GM06990 (cell line): ENCODE measurements around the gene TRA2A.

ENCODE experiments used
- DNase-seq: peaks from one replicate; pipeline ENCODE4 v3.0.0-alpha.2; 2011; ENCODE audit not compliant: insufficient read length; ENCODE audit errors: extremely low read depth
- H3K27me3 ChIP-seq: replicated peaks from 2 replicates; pipeline ENCODE4 v1.6.0; 2011; ENCODE audit warnings: low read length; ENCODE audit not compliant: control insufficient read depth, insufficient read depth
- H3K36me3 ChIP-seq: 2 replicates; pipeline ENCODE4 v1.5.1; 2011; ENCODE audit warnings: low read length; ENCODE audit not compliant: control insufficient read depth, insufficient read depth
- H3K4me3 ChIP-seq: replicated peaks from 2 replicates; pipeline ENCODE4 v1.5.1; 2011; ENCODE audit warnings: low read depth, mild to moderate bottlenecking, control low read depth, low read length
- TF ChIP-seq, protein P1 (sequence below): IDR thresholded peaks from 2 replicates; pipeline ENCODE4 v1.5.1; 2011; ENCODE audit warnings: low read length, control low read depth, mild to moderate bottlenecking, inconsistent platforms; ENCODE audit not compliant: insufficient read depth, poor library complexity, severe bottlenecking

TRA2A gene

GRCh38 chr7:23477962-23478866 is 53.6 kb downstream of the TRA2A start:
- TF ChIP-seq, protein P1, sequence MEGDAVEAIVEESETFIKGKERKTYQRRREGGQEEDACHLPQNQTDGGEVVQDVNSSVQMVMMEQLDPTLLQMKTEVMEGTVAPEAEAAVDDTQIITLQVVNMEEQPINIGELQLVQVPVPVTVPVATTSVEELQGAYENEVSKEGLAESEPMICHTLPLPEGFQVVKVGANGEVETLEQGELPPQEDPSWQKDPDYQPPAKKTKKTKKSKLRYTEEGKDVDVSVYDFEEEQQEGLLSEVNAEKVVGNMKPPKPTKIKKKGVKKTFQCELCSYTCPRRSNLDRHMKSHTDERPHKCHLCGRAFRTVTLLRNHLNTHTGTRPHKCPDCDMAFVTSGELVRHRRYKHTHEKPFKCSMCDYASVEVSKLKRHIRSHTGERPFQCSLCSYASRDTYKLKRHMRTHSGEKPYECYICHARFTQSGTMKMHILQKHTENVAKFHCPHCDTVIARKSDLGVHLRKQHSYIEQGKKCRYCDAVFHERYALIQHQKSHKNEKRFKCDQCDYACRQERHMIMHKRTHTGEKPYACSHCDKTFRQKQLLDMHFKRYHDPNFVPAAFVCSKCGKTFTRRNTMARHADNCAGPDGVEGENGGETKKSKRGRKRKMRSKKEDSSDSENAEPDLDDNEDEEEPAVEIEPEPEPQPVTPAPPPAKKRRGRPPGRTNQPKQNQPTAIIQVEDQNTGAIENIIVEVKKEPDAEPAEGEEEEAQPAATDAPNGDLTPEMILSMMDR, result no peak
- Histone ChIP-seq H3K4me3 (no peak overlapping the region), H3K27me3 (no peaks in the 10 kb centered on the region), H3K36me3 (no peaks in the 10 kb centered on the region)
- no peak for DNase-seq

- DNase-seq, result no peak
- Histone ChIP-seq H3K36me3 (no peaks in the 10 kb centered on the region), H3K4me3 (no peak overlapping the region), H3K27me3 (no peaks in the 10 kb centered on the region)
- TF ChIP-seq, protein P1, result no peak
Measured at GRCh38 chr7:23477157-23477499, 54.7 kb downstream of the TRA2A start.

- Histone ChIP-seq H3K36me3 (no peaks in the 10 kb centered on the region), H3K4me3 (no peak overlapping the region), H3K27me3 (no peaks in the 10 kb centered on the region)
- TF ChIP-seq, protein P1, result no peak
- DNase-seq, result no peak
Measured at GRCh38 chr7:23476286-23477156, 55.3 kb downstream of the TRA2A start.

DNA sequence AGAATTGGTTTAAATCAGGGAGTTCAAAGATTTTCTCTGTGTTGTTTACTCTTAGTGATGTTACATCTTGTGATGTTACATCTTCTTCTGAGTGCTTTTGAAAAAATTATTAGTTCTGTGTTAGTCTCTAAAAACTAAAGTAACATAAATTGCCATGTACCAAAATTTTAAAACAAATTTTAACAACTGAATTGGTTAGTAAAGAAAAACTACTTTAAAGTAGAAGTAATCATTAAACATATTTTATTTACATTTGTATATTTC is 56.3 kb downstream of the TRA2A start:
- Histone ChIP-seq H3K36me3 (no peaks in the 10 kb centered on the region), H3K4me3 (peak overlapping the region; percentile 23; the same call in 1 of the 2 replicates), H3K27me3 (no peaks in the 10 kb centered on the region)
- TF ChIP-seq, protein P1, result no peak
- DNase-seq, result no peak

- H3K4me3 ChIP-seq, result peak overlapping the region; percentile 90
- TF ChIP-seq, protein P1, result no peak
- DNase-seq, result no peak
- no peaks in the 10 kb centered on the region for H3K27me3 ChIP-seq
- H3K36me3 ChIP-seq, result no peaks in the 10 kb centered on the region
Measured at GRCh38 chr7:23474829-23475575, 56.8 kb downstream of the TRA2A start.
